Naive thymus-derived CD4-positive, alpha-beta T cell (primary cell): ENCODE results near the gene SMARCAD1. TPM values are rescaled to one million over a fixed set of nuclear protein-coding genes. Genes with fewer than 3 reads are reported as not detected.

ENCODE experiments used
- ATAC-seq: fragments of 150-1000 bp; cut with Tn5 transposase; 2 replicates; pipeline ENCODE4 v1.10.0; 2021; ENCODE audit warnings: mild to moderate bottlenecking, moderate library complexity
- CTCF ChIA-PET: fragments of 350-600 bp; sonication (Branson Sonifier 250); formaldehyde crosslinking; loops from one replicate; lab custom pipeline; 2021; ENCODE audit warnings: antibody characterized with exemption; lab: Charles Lee
- POLR2A ChIA-PET: fragments of 350-600 bp; sonication (Branson Sonifier 250); formaldehyde crosslinking; loops from one replicate; lab custom pipeline; 2021; ENCODE audit warnings: antibody characterized with exemption, inconsistent platforms; lab: Charles Lee
- DNase-seq, 9 donors: peaks; one replicate each; pipeline versions ENCODE4 v3.0.0 to v3.0.0-alpha.2; 2020 to 2022; ENCODE audit warnings: mixed read lengths in 1 of 9
- H3K27ac ChIP-seq: one replicate; pipeline ENCODE4 v1.7.0; 2013; ENCODE audit warnings: mild to moderate bottlenecking, low read depth, low read length, moderate library complexity
- H3K27me3 ChIP-seq, 2 donors: one replicate each; pipeline ENCODE4 v1.7.0; 2013; ENCODE audit warnings: low read length in 2 of 2, mild to moderate bottlenecking in 2 of 2, moderate library complexity in 2 of 2; ENCODE audit not compliant: control insufficient read depth in 2 of 2, insufficient read depth in 2 of 2
- H3K36me3 ChIP-seq, 3 experiments: 1 replicate in 2 of 3; 2 replicates in 1 of 3; pipeline ENCODE4 v1.7.0; 2013; ENCODE audit warnings: low read length in 3 of 3, mild to moderate bottlenecking in 3 of 3, moderate library complexity in 1 of 3; ENCODE audit not compliant: insufficient read depth in 3 of 3, control insufficient read depth in 2 of 3
- H3K4me1 ChIP-seq, 2 donors: one replicate each; pipeline ENCODE4 v1.7.0; 2013; ENCODE audit warnings: low read length in 2 of 2, mild to moderate bottlenecking in 2 of 2, moderate library complexity in 1 of 2; ENCODE audit not compliant: control insufficient read depth in 2 of 2, insufficient read depth in 2 of 2
- H3K4me3 ChIP-seq: 2 replicates; pipeline ENCODE4 v1.7.0; 2013; ENCODE audit warnings: mild to moderate bottlenecking, low read length
- H3K9me3 ChIP-seq, 3 experiments: 1 replicate in 2 of 3; 2 replicates in 1 of 3; pipeline ENCODE4 v1.7.0; 2013; ENCODE audit warnings: low read length in 3 of 3; ENCODE audit not compliant: control insufficient read depth in 2 of 3
- H3K27ac Mint-ChIP-seq, 9 donors: one replicate each; pipeline ENCODE4 v1.8.0; 2020 to 2022; ENCODE audit warnings: mixed read lengths in 9 of 9, mild to moderate bottlenecking in 8 of 9, moderate library complexity in 5 of 9, inconsistent platforms in 2 of 9
- H3K27me3 Mint-ChIP-seq, 5 donors: one replicate each; pipeline ENCODE4 v1.8.0; 2021 to 2022; ENCODE audit warnings: mixed read lengths in 5 of 5, mild to moderate bottlenecking in 1 of 5
- H3K36me3 Mint-ChIP-seq, 5 donors: one replicate each; pipeline ENCODE4 v1.8.0; 2020 to 2022; ENCODE audit warnings: mixed read lengths in 5 of 5, mild to moderate bottlenecking in 3 of 5, inconsistent platforms in 1 of 5
- H3K4me1 Mint-ChIP-seq, 7 donors: one replicate each; pipeline ENCODE4 v1.8.0; 2020 to 2022; ENCODE audit warnings: mixed read lengths in 7 of 7, mild to moderate bottlenecking in 3 of 7, inconsistent platforms in 1 of 7
- H3K4me3 Mint-ChIP-seq, 10 donors: one replicate each; pipeline ENCODE4 v1.8.0; 2020 to 2022; ENCODE audit warnings: mild to moderate bottlenecking in 10 of 10, mixed read lengths in 10 of 10, moderate library complexity in 6 of 10, inconsistent platforms in 2 of 10
- H3K9me3 Mint-ChIP-seq, 11 donors: one replicate each; pipeline ENCODE4 v1.8.0; 2020 to 2022; ENCODE audit warnings: mixed read lengths in 11 of 11, mild to moderate bottlenecking in 4 of 11, inconsistent platforms in 1 of 11, moderate library complexity in 1 of 11
- intact Hi-C, 2 donors: fragments of 100-400 bp; cut with micrococcal nuclease; formaldehyde crosslinking; loops; one replicate each; pipeline ENCODE4 v1.15.1; 2023
- polyA plus RNA-seq, 2 donors: library from polyadenylated mRNA; unstranded; fragments of 300-500 nt; fragmentation: Illumina TruSeq; gene quantifications; one replicate each; pipeline ENCODE4 v1.2.3, GENCODE V29; 2021
- total RNA-seq, 6 experiments: library from RNA in 5 of 6; stranded (reverse) in 5 of 6; gene quantifications; 1 replicate in 5 of 6; 2 replicates in 1 of 6; pipeline ENCODE4 v1.2.3 and lab custom pipeline; 2021 to 2026

SMARCAD1 gene
- total and polyA plus RNA-seq, 7 experiments from 2014 or later = 12.6 to 34.2 (median 16.8) TPM

GRCh38 chr4:94168321-94168720, 39.3 kb upstream of the SMARCAD1 start:
- Histone ChIP-seq H3K36me3 (no peaks in the 10 kb centered on the region), H3K27me3 (no peaks in the 10 kb centered on the region), H3K4me1 (no peaks in the 10 kb centered on the region), H3K27ac (no peak overlapping the region), H3K4me3 (no peak overlapping the region), H3K9me3 (no peaks in the 10 kb centered on the region)
- H3K9me3 Mint-ChIP-seq = peaks cover 0 to 9% (median 2%) of the 10 kb centered on the region in 11 donors
- no peak overlapping the region for H3K4me3 Mint-ChIP-seq
- no peak overlapping the region for H3K27ac Mint-ChIP-seq
- DNase-seq (no peak), ATAC-seq (no peak)
- H3K4me1 Mint-ChIP-seq = no peaks in the 10 kb centered on the region
- ChIA-PET POLR2A (interaction anchor here (1.2 kb wide), 1 partner anchor 14 kb away, joined by 3 read pairs; no protein-coding TSS in a partner anchor), CTCF (no interaction called here)
- peaks cover 0 to 15% (median 11%) of the 10 kb centered on the region in 5 donors for H3K27me3 Mint-ChIP-seq
- no peaks in the 10 kb centered on the region for H3K36me3 Mint-ChIP-seq
- intact Hi-C loops = no loop called here

- intact Hi-C loops = no loop called here
- H3K36me3 ChIP-seq = no peaks in the 10 kb centered on the region
- H3K27ac ChIP-seq = no peak overlapping the region
- no peaks in the 10 kb centered on the region for H3K4me1 ChIP-seq
- DNase-seq (no peak), ATAC-seq (no peak)
- ChIA-PET POLR2A (no interaction called here), CTCF (interaction anchor here (0.6 kb wide), 1 partner anchor 19 kb away, joined by 5 read pairs; no protein-coding TSS in a partner anchor)
- no peaks in the 10 kb centered on the region for H3K9me3 ChIP-seq
- H3K9me3 Mint-ChIP-seq = peaks cover 0 to 9% (median 2%) of the 10 kb centered on the region in 11 donors
- no peak overlapping the region for H3K27ac Mint-ChIP-seq
- H3K27me3 ChIP-seq = no peaks in the 10 kb centered on the region
- H3K27me3 Mint-ChIP-seq = peaks cover 0 to 15% (median 11%) of the 10 kb centered on the region in 5 donors
- no peaks in the 10 kb centered on the region for H3K4me1 Mint-ChIP-seq
- no peak overlapping the region for H3K4me3 Mint-ChIP-seq
- no peaks in the 10 kb centered on the region for H3K36me3 Mint-ChIP-seq
- no peak overlapping the region for H3K4me3 ChIP-seq
These were observed 37.8 kb upstream of the SMARCAD1 start for GRCh38 chr4:94169803-94170372.

- intact Hi-C loops = no loop called here
- Mint-ChIP-seq H3K9me3 (peaks cover 0 to 9% (median 2%) of the 10 kb centered on the region in 11 donors), H3K4me1 (no peaks in the 10 kb centered on the region), H3K4me3 (no peak overlapping the region), H3K27me3 (peaks cover 0 to 15% (median 11%) of the 10 kb centered on the region in 5 donors), H3K36me3 (no peaks in the 10 kb centered on the region), H3K27ac (no peak overlapping the region)
- Histone ChIP-seq H3K27me3 (no peaks in the 10 kb centered on the region), H3K4me3 (no peak overlapping the region), H3K9me3 (no peaks in the 10 kb centered on the region), H3K27ac (no peak overlapping the region), H3K36me3 (no peaks in the 10 kb centered on the region), H3K4me1 (no peaks in the 10 kb centered on the region)
- DNase-seq (no peak), ATAC-seq (no peak)
- POLR2A ChIA-PET = no interaction called here
- CTCF ChIA-PET = no interaction called here
These were observed 36.0 kb upstream of the SMARCAD1 start for GRCh38 chr4:94171616-94172015.

- Histone ChIP-seq H3K36me3 (no peaks in the 10 kb centered on the region), H3K4me3 (no peak overlapping the region), H3K9me3 (no peaks in the 10 kb centered on the region), H3K27me3 (no peaks in the 10 kb centered on the region), H3K27ac (no peak overlapping the region), H3K4me1 (no peaks in the 10 kb centered on the region)
- ChIA-PET POLR2A (no interaction called here), CTCF (no interaction called here)
- Mint-ChIP-seq H3K27ac (no peak overlapping the region), H3K27me3 (peaks cover 0 to 22% (median 12%) of the 10 kb centered on the region in 5 donors), H3K36me3 (no peaks in the 10 kb centered on the region), H3K4me1 (no peaks in the 10 kb centered on the region), H3K4me3 (no peak overlapping the region), H3K9me3 (peaks cover 0 to 8% (median 0%) of the 10 kb centered on the region in 11 donors)
- ATAC-seq (no peak), DNase-seq (no peak)
- intact Hi-C loops = no loop called here
These were observed 32.0 kb upstream of the SMARCAD1 start for GRCh38 chr4:94175553-94176261.

GRCh38 chr4:94177822-94178221, 29.8 kb upstream of the SMARCAD1 start:
- H3K27me3 Mint-ChIP-seq = peaks cover 5 to 26% (median 13%) of the 10 kb centered on the region in 5 donors
- CTCF ChIA-PET = no interaction called here
- H3K9me3 Mint-ChIP-seq = no peaks in the 10 kb centered on the region
- H3K4me1 Mint-ChIP-seq = no peaks in the 10 kb centered on the region
- Histone ChIP-seq H3K4me3 (no peak overlapping the region), H3K27ac (no peak overlapping the region), H3K27me3 (no peaks in the 10 kb centered on the region), H3K36me3 (no peaks in the 10 kb centered on the region), H3K9me3 (no peaks in the 10 kb centered on the region), H3K4me1 (no peaks in the 10 kb centered on the region)
- H3K4me3 Mint-ChIP-seq = no peak overlapping the region
- intact Hi-C loops = no loop called here
- H3K27ac Mint-ChIP-seq = no peak overlapping the region
- H3K36me3 Mint-ChIP-seq = no peaks in the 10 kb centered on the region
- ATAC-seq = no peak
- POLR2A ChIA-PET = no interaction called here
- no peak for DNase-seq

GRCh38 chr4:94181815-94182214, 25.9 kb upstream of the SMARCAD1 start:
- Mint-ChIP-seq H3K9me3 (no peaks in the 10 kb centered on the region), H3K4me3 (no peak overlapping the region), H3K27ac (no peak overlapping the region), H3K36me3 (no peaks in the 10 kb centered on the region), H3K4me1 (no peaks in the 10 kb centered on the region), H3K27me3 (peaks cover 7 to 28% (median 17%) of the 10 kb centered on the region in 5 donors)
- ChIA-PET CTCF (no interaction called here), POLR2A (interaction anchor here (1.0 kb wide), 1 partner anchor 13 kb away, joined by 3 read pairs; no protein-coding TSS in a partner anchor)
- H3K36me3 ChIP-seq = no peaks in the 10 kb centered on the region
- no peak overlapping the region for H3K27ac ChIP-seq
- H3K4me3 ChIP-seq = no peak overlapping the region
- ATAC-seq (no peak), DNase-seq (no peak)
- no peaks in the 10 kb centered on the region for H3K9me3 ChIP-seq
- H3K4me1 ChIP-seq = no peaks in the 10 kb centered on the region
- no peaks in the 10 kb centered on the region for H3K27me3 ChIP-seq
- intact Hi-C loops = no loop called here
